NT2/D1 (cell line): ENCODE results near the gene MAB21L2.

Experiments
- DNase-seq: peaks from one replicate; pipeline ENCODE4 v3.0.0-alpha.2; 2011; ENCODE audit warnings: low read depth, low spot score
- H3K27me3 ChIP-seq: 2 replicates; pipeline ENCODE4 v1.6.0; 2011; ENCODE audit warnings: mild to moderate bottlenecking; ENCODE audit not compliant: insufficient read length, insufficient read depth
- H3K36me3 ChIP-seq: 2 replicates; pipeline ENCODE4 v1.6.1; 2011; ENCODE audit warnings: mild to moderate bottlenecking, low read length, mixed read lengths; ENCODE audit not compliant: insufficient read depth, insufficient read length
- H3K4me1 ChIP-seq: 2 replicates; pipeline ENCODE4 v1.5.1; 2011; ENCODE audit not compliant: insufficient read depth, insufficient read length
- H3K4me3 ChIP-seq: 2 replicates; pipeline ENCODE4 v1.5.1; 2011; ENCODE audit warnings: low read depth; ENCODE audit not compliant: insufficient read length
- H3K9ac ChIP-seq: 2 replicates; pipeline ENCODE4 v1.6.0; 2011; ENCODE audit warnings: low read depth; ENCODE audit not compliant: insufficient read length
- H3K9me3 ChIP-seq: 2 replicates; pipeline ENCODE4 v1.5.1; 2011; ENCODE audit warnings: mild to moderate bottlenecking, low read length; ENCODE audit not compliant: insufficient read depth
- SUZ12 ChIP-seq: IDR thresholded peaks from 2 replicates; pipeline ENCODE4 v1.6.1; 2011; ENCODE audit not compliant: insufficient read length, insufficient read depth; ENCODE audit errors: extremely low read depth
- YY1 ChIP-seq: IDR thresholded peaks from 2 replicates; pipeline ENCODE4 v1.6.1; 2011; ENCODE audit not compliant: insufficient read length, insufficient read depth
- ZNF274 ChIP-seq: IDR thresholded peaks from 2 replicates; pipeline ENCODE4 v1.6.1; 2011; ENCODE audit warnings: mild to moderate bottlenecking, low read depth, low read length

Gene MAB21L2

DNA sequence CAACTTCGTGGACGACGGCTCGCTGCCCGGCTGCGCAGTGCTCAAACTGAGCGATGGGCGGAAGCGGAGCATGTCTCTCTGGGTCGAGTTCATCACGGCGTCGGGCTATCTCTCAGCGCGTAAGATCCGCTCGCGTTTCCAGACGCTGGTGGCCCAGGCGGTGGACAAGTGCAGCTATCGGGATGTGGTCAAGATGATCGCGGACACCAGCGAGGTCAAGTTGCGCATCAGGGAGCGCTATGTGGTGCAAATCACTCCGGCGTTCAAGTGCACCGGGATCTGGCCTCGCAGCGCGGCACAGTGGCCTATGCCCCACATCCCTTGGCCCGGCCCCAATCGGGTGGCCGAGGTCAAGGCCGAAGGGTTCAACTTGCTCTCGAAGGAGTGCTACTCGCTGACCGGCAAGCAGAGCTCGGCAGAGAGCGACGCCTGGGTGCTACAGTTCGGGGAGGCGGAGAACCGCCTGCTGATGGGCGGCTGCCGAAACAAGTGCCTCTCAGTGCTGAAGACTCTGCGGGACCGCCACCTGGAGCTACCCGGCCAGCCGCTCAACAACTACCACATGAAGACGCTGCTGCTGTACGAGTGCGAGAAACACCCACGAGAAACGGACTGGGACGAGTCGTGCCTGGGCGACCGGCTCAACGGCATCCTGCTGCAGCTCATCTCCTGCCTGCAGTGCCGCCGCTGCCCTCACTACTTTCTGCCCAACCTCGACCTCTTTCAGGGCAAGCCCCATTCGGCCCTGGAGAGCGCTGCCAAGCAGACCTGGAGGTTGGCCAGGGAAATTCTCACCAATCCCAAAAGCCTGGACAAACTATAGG, 1.5 kb downstream of the MAB21L2 start:
- DNase-seq, result no peak
- Histone ChIP-seq H3K27me3 (peaks cover 73% of the 10 kb centered on the region), H3K9me3 (no peaks in the 10 kb centered on the region), H3K9ac (peak overlapping the region; percentile 64), H3K4me1 (peaks cover 3% of the 10 kb centered on the region), H3K36me3 (no peaks in the 10 kb centered on the region), H3K4me3 (peak overlapping the region; percentile 45)
- TF ChIP-seq ZNF274 (no peak), SUZ12 (peak; percentile 64)

DNA sequence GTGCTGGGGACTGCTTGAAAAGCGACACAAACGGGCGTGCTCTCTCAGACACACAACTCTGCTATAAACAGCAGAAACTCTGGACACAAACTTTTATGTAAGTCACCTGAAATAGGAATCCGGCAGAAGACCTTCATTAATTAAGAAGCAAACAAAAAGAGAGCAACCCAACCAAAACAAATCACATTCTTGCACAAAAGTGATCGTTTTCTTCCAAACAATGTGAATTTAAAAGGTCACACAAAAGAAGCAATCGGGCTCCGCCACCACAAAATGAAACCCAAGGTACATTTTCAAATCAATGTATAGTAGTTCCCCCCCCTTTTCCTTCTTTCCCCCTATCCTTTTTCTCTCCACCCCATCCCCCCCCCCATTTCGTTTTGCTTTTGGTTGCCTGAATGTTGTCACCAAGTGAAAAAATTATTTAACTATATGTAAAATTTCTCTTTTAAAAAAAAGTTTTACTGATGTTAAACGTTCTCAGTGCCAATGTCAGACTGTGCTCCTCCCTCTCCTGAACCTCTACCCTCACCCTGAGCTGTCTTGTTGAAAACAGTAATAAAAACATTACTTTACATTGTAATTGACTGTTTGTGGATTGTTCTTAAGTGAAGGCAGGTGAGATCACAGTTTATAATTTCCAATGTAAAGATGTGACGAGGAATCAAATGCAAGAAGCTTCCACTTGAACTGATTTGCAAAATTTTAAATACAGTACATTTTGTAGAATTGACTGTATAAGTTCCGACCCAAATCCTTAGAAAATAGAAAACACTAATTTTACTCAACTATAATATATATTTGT, 2.4 kb downstream of the MAB21L2 start:
- H3K4me1 ChIP-seq, result no peaks in the 10 kb centered on the region
- H3K27me3 ChIP-seq, result peaks cover 65% of the 10 kb centered on the region
- H3K9ac ChIP-seq, result no peak overlapping the region
- peak overlapping the region; percentile 45 for H3K4me3 ChIP-seq
- no peak for DNase-seq
- TF ChIP-seq SUZ12 (no peak), YY1 (no peak), ZNF274 (no peak)
- H3K9me3 ChIP-seq, result no peaks in the 10 kb centered on the region
- H3K36me3 ChIP-seq, result no peaks in the 10 kb centered on the region

DNA sequence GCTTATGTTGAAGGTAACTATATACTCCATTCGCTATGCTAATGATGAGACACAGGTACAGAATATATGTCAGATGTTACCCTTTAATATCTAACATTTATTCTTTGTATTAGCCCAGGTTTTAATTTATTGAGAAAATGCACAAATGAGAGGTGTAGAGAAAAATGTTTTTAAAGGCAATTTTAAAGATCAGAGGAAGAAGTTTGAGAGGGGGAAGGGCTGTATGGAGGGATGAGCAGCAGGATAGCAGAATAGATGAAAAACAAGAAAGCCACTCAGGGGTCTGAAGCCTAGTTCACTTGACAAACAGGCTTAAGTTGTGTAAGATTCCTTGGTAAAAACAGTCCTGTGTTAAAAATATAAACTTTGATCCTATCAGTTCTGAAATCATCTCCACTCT, 3.7 kb downstream of the MAB21L2 start:
- H3K9me3 ChIP-seq, result no peaks in the 10 kb centered on the region
- no peak for TF ChIP-seq YY1
- TF ChIP-seq ZNF274, result no peak
- no peak for TF ChIP-seq SUZ12
- no peak for DNase-seq
- H3K4me3 ChIP-seq, result no peak overlapping the region
- H3K36me3 ChIP-seq, result no peaks in the 10 kb centered on the region
- no peaks in the 10 kb centered on the region for H3K4me1 ChIP-seq
- H3K27me3 ChIP-seq, result peaks cover 52% of the 10 kb centered on the region
- H3K9ac ChIP-seq, result no peak overlapping the region

DNA sequence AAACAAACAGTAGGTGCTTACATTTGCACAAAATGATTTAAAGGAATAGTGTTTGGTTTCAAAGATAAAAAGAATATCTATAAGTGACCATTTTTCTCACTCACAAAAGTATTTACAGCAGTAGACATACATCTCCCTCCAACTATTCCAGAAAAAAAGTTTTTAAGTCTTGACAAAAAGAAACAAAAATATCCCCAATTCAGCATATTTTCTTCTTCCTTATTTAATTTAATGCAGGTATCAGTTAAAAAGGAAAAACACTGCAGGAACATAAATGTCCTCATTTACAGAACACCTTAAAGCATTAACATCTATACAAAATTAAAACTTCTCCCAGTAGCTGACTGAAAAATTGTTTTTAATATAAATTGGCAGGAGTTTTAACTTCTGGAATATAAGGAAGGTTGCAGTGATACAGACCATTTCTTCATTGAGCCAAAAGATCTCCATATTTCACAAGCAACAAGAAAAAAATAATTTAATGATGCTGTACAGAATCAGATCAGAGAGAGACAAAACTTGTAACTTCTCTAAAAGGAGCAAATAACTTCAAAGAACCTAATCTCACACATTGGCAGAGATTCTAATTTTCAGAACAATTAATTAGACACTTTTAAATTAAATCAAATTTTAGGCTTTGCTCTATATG, 4.3 kb downstream of the MAB21L2 start:
- no peaks in the 10 kb centered on the region for H3K36me3 ChIP-seq
- H3K4me3 ChIP-seq, result no peak overlapping the region
- TF ChIP-seq SUZ12, result no peak
- no peak for TF ChIP-seq YY1
- peaks cover 45% of the 10 kb centered on the region for H3K27me3 ChIP-seq
- DNase-seq, result no peak
- no peaks in the 10 kb centered on the region for H3K4me1 ChIP-seq
- no peaks in the 10 kb centered on the region for H3K9me3 ChIP-seq
- no peak overlapping the region for H3K9ac ChIP-seq

DNA sequence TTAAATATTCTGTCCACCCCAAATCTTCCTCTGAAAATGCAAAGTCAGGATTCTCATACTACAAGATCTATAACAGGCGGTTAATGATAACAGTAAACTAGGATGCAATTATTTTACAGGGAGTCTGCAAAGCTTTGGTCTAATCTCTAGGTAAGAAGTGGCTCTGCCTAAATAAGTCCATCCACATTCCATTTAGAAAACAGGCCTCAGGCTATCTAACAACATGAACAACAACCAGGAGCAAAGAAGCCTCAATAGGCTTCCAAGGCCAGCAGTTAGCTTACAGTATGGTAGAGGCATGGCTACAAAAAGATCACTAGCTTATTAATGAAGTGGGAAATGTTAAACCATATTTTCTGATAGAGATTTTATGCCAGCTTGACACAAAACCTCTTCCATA, 6.4 kb downstream of the MAB21L2 start:
- Histone ChIP-seq H3K36me3 (no peaks in the 10 kb centered on the region), H3K9me3 (no peaks in the 10 kb centered on the region), H3K4me1 (no peaks in the 10 kb centered on the region), H3K27me3 (peaks cover 25% of the 10 kb centered on the region), H3K9ac (no peak overlapping the region), H3K4me3 (no peak overlapping the region)
- DNase-seq, result no peak
- TF ChIP-seq SUZ12 (no peak), ZNF274 (no peak), YY1 (no peak)

DNA sequence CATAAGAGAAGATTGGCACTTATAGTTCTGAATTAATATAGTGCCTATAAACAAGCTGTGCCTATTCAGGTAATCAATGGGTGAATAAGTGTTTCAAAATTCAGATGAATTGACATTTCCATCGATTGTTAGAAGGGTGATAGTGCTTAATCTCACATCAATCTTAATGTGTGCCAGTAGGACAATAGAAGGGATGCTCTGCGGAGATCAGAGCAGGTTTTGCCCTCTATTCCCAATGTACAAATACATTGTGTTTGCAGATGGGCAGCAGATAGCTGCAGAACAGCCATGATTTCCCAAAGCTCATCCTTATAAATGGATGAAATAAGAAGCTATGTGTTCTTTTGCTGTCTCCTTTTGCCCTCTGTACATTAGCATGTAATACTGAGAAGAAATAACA, 7.2 kb downstream of the MAB21L2 start:
- TF ChIP-seq ZNF274, result no peak
- TF ChIP-seq SUZ12, result no peak
- TF ChIP-seq YY1, result no peak
- Histone ChIP-seq H3K9ac (no peak overlapping the region), H3K27me3 (peaks cover 17% of the 10 kb centered on the region), H3K36me3 (no peaks in the 10 kb centered on the region), H3K9me3 (no peaks in the 10 kb centered on the region), H3K4me1 (no peaks in the 10 kb centered on the region), H3K4me3 (no peak overlapping the region)
- no peak for DNase-seq

DNA sequence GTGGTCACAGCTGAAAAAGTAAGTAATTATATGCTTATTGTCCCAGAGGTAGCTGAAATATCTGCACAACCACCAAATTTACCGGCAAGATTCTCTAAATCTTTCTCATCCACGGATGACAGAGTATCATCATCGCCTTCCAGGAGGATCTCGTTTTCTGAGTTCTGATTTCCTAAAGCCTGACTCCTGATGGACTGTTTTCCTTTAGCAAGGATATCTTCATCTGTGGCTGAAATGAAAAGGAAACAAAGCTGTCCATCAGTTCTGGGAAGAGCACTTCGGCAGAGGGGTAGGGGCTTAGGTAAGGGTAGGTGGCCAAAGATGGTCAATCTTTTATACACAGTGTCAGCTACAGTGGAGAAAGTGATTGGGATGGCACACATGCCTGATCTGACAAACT, 8.7 kb downstream of the MAB21L2 start:
- TF ChIP-seq SUZ12 (no peak), YY1 (no peak), ZNF274 (no peak)
- Histone ChIP-seq H3K36me3 (no peaks in the 10 kb centered on the region), H3K4me3 (no peak overlapping the region), H3K27me3 (peaks cover 2% of the 10 kb centered on the region), H3K4me1 (no peaks in the 10 kb centered on the region), H3K9ac (no peak overlapping the region), H3K9me3 (no peaks in the 10 kb centered on the region)
- no peak for DNase-seq
